ENCODE measurements around the gene TYMS.

TYMS gene

DNA sequence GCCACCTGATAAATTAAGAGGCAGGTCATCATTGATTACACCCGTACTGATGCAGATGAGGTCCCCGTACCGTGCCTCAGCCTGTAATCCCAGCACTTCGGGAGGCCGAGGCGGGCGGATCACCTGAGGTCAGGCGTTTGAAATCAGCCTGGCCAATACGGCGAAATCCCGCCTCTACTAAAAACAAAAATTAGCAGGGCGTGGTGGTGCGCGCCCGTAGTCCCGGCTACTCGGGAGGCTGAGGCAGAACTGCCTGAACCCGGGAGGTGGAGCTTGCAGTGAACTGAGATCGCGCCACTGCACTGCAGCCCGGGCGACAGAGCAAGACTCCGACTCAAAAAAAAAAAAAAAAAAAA lies 55.7 kb downstream of the TYMS start:
- DNase-seq = no peak

DNA sequence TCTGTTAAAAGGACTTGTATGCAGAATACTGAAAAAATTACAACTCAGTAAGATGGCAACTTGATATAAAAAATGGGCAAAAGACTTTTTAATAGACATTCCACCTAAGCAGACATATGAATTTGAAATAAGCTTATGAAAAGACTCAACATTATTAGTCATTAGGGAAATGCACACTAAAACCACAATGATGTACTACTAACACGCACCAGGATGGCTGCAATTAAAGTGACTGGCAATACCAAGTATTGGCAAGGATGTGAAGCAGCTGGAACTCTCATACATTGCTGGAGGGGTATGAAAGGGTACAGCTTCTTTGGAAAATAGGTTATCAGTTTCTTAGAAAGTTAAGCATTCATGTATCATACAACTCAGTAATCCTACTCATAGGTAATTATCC lies 58.2 kb downstream of the TYMS start:
- no peak for DNase-seq

DNA sequence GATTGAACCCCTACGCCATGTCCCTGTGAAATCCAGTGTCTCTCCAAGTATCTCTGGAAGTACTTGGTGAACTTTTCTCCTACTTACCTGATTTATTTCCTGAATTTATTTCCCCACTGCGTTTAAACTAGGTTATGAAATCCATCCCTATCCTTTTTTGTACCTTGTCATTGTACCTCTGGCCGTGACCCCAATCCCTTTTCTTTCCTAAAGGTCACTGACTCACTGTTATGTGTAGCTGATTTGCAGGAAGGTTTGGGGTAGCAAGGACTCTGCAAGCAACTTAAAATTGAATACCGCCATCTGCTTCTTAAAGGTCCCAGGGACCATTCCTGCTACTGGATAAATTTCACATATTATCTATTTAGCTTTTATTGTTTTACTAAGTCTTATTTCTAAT lies 59.5 kb downstream of the TYMS start:
- DNase-seq = no peak
